HEK293 (cell line): ENCODE measurements around the gene SPOCK3.

Experiments used
- CTCF ChIP-seq: fragments of 450-650 bp; formaldehyde crosslinking; IDR thresholded peaks from 2 replicates; pipeline ENCODE4 v1.5.1; 2016; ENCODE audit warnings: missing biosample characterization, missing genetic modification characterization
- KLF8 ChIP-seq: fragments of 450-650 bp; formaldehyde crosslinking; IDR thresholded peaks from 2 replicates; pipeline ENCODE4 v1.5.1; 2016; ENCODE audit warnings: missing biosample characterization, missing genetic modification characterization
- ZBTB20 ChIP-seq: fragments of 450-650 bp; formaldehyde crosslinking; IDR thresholded peaks from 2 replicates; pipeline ENCODE4 v1.5.1; 2016; ENCODE audit warnings: missing biosample characterization, missing genetic modification characterization
- ZEB2 ChIP-seq: fragments of 450-650 bp; formaldehyde crosslinking; IDR thresholded peaks from 2 replicates; pipeline ENCODE4 v1.5.1; 2016; ENCODE audit warnings: missing biosample characterization, missing genetic modification characterization
- ZNF175 ChIP-seq: fragments of 450-650 bp; formaldehyde crosslinking; IDR thresholded peaks from 2 replicates; pipeline ENCODE4 v1.5.1; 2016; ENCODE audit warnings: missing biosample characterization, missing genetic modification characterization
- ZNF473 ChIP-seq: fragments of 450-650 bp; formaldehyde crosslinking; IDR thresholded peaks from 2 replicates; pipeline ENCODE4 v1.5.1; 2017; ENCODE audit warnings: missing biosample characterization, missing genetic modification characterization
- ZNF488 ChIP-seq: fragments of 450-650 bp; formaldehyde crosslinking; IDR thresholded peaks from 2 replicates; pipeline ENCODE4 v1.5.1; 2016; ENCODE audit warnings: missing biosample characterization, missing genetic modification characterization

- TF ChIP-seq ZBTB20 (tag by site-specific recombination) (no peak), CTCF (tag by site-specific recombination) (no peak), ZNF175 (tag by site-specific recombination) (no peak), ZNF488 (tag by site-specific recombination) (no peak), ZEB2 (no peak), ZNF473 (no peak), KLF8 (tag by site-specific recombination) (no peak)
Observed at GRCh38 chr4:166875821-166876220, 358.5 kb downstream of the SPOCK3 start.
